Measurements from ENCODE around the gene RPS6KA1.

DNA sequence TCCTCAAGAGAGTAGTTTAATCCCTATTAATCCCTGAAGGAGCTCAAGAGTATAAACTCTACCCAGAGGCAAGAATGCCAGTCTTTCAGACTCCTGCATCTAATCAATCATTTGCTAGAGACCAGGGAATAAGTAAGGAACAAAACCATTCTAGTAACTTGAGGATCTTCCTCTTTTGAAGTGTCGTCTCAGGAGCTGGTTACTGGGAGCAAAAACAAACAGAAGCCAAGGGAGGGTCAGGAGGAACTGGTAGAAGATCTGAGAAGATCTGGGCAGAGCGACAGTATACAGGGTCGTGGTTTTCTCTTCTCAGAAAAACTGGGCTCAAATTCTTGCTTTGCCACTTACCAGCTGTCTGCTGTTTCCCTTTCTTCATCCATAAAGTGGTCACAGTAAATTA is 69.3 kb downstream of the RPS6KA1 start:
- TF ChIP-seq, protein P1, sequence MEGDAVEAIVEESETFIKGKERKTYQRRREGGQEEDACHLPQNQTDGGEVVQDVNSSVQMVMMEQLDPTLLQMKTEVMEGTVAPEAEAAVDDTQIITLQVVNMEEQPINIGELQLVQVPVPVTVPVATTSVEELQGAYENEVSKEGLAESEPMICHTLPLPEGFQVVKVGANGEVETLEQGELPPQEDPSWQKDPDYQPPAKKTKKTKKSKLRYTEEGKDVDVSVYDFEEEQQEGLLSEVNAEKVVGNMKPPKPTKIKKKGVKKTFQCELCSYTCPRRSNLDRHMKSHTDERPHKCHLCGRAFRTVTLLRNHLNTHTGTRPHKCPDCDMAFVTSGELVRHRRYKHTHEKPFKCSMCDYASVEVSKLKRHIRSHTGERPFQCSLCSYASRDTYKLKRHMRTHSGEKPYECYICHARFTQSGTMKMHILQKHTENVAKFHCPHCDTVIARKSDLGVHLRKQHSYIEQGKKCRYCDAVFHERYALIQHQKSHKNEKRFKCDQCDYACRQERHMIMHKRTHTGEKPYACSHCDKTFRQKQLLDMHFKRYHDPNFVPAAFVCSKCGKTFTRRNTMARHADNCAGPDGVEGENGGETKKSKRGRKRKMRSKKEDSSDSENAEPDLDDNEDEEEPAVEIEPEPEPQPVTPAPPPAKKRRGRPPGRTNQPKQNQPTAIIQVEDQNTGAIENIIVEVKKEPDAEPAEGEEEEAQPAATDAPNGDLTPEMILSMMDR (conservative IDR thresholded peaks at IDR 0.05 in 1 of 2, IDR thresholded peaks at IDR 0.05 in 1 of 2; ENCODE audit: low read depth in 1 of 2, low read length in 2 of 2): no peak
- no peak for TF ChIP-seq EZH2 (IDR thresholded peaks at IDR 0.05; ENCODE audit: low read length, missing control alignments)
